ENCODE measurements around the gene LETM1. TPM values are rescaled to one million over a fixed set of nuclear protein-coding genes. Genes with fewer than 3 reads are reported as not detected.

Gene LETM1
- polyA plus RNA-seq, 2 donors = 25.7 to 30.7 TPM

DNA sequence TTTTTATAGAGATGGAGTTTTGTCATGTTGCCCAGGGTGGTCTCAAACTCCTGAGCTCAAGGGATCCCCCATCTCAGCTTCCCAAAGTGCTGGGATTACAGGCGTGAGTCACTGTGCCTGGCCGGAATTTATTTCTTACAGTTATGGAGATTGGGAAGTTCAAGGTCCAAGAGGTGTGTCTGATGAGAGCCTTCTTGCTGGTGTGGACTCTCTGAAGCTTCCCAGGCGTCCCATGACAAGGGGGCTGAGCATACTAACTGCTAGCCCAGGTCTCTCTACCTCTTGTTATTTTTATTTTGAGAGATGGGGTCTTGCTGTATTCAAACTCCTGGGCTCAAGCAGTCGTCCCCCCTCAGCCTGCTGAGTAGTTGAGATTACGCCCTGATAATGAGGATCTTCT lies 12.3 kb upstream of the LETM1 start:
- Histone ChIP-seq H3K4me3 (ENCODE audit: low read depth in 1 of 2, low read length in 2 of 2) (no peak overlapping the region), H3K36me3 (ENCODE audit: control insufficient read depth in 2 of 2, insufficient read depth in 2 of 2, low read length in 1 of 2) (no peaks in the 10 kb centered on the region), H3K9me3 (ENCODE audit: control insufficient read depth in 2 of 2, insufficient read depth in 1 of 2, low read depth in 1 of 2, low read length in 1 of 2) (no peaks in the 10 kb centered on the region), H3K27me3 (ENCODE audit: control insufficient read depth in 1 of 2, insufficient read depth in 2 of 2, low read length in 2 of 2) (no peaks in the 10 kb centered on the region), H3K4me1 (ENCODE audit: control insufficient read depth in 2 of 2, insufficient read depth in 2 of 2, low read length in 1 of 2) (no peaks in the 10 kb centered on the region), H3K27ac (ENCODE audit: low read depth in 2 of 2, low read length in 1 of 2) (no peak overlapping the region)
- WGBS, 2 donors = 75 to 79% methylated on average over 5 of the region's 5 CpGs

DNA sequence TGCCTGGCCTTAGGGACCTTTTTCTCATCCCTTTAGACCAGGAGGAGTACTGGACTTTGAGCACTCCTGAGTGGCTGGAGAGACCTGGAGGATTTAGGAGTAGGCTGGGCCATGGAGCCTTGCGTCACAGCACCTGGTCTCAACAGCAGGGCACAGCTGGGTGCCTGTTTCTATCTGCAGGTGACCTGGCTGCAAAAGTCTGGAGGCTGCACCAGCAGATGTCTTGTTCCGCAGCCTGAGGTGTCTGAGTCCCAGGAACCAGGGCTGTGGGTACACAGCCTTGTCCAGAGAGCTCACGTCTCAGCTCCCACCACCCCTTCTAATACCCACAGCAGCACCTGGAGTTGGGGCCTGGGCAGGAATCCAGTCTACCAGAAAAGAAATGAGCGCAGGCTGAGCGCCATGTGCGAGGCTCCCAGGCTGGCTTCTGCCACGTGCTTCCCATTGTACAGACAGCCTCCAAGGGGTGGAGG lies 10.3 kb upstream of the LETM1 start:
- Histone ChIP-seq H3K27ac (ENCODE audit: low read depth in 2 of 2, low read length in 1 of 2) (no peak overlapping the region), H3K36me3 (ENCODE audit: control insufficient read depth in 2 of 2, insufficient read depth in 2 of 2, low read length in 1 of 2) (no peaks in the 10 kb centered on the region), H3K4me3 (ENCODE audit: low read depth in 1 of 2, low read length in 2 of 2) (no peak overlapping the region), H3K9me3 (ENCODE audit: control insufficient read depth in 2 of 2, insufficient read depth in 1 of 2, low read depth in 1 of 2, low read length in 1 of 2) (no peaks in the 10 kb centered on the region), H3K27me3 (ENCODE audit: control insufficient read depth in 1 of 2, insufficient read depth in 2 of 2, low read length in 2 of 2) (no peaks in the 10 kb centered on the region), H3K4me1 (ENCODE audit: control insufficient read depth in 2 of 2, insufficient read depth in 2 of 2, low read length in 1 of 2) (no peaks in the 10 kb centered on the region)
- WGBS, 2 donors = 65 to 69% methylated on average over 6 to 7 of the region's 7 CpGs

DNA sequence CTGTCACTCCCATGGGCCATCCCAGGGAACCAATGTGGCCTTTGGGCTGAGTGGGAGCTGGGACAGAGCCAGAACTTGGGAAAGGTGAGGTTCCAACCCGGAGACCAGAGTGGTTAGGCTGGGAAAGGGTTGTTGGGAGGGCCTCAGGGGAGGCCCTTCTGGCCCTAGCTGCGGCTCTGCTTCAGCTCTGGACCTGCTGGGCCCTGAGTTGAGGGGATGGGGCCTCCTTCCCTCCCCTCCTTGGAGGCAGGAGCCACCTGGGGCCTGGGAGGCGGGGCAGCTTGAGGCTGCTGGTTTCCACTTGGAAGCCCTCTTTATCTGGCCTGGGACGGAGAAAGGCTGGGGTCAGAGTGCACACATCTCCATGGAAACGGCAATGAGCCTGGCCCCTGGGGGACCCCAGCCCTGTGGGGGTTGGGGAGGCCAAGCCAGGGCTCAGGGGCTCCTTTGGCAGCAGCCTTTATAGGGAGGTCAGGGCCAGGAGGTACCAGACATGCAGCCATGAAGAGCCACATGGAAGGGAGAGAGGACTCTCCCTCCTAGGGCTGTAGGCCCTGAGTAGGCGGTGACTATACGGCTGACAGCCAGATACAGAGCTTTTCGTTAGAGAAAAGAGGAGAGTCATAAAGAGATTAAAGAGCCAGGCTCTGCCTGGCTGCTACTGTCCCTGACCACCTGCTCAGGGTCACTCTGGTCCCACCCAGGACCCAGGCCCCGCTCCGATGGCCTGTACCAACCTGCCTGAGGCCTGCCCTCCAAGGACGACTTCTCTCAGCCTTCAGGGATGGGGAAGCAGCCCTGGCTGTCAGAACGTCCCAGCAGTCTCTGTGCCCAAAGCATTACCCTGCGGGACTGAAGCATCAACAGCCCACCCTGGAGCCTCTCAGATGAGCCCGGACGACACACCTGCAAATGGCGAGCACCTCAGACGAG lies 8.4 kb upstream of the LETM1 start:
- Histone ChIP-seq H3K9me3 (ENCODE audit: control insufficient read depth in 2 of 2, insufficient read depth in 1 of 2, low read depth in 1 of 2, low read length in 1 of 2) (no peaks in the 10 kb centered on the region), H3K36me3 (ENCODE audit: control insufficient read depth in 2 of 2, insufficient read depth in 2 of 2, low read length in 1 of 2) (no peaks in the 10 kb centered on the region), H3K4me1 (ENCODE audit: control insufficient read depth in 2 of 2, insufficient read depth in 2 of 2, low read length in 1 of 2) (no peaks in the 10 kb centered on the region), H3K4me3 (ENCODE audit: low read depth in 1 of 2, low read length in 2 of 2) (no peak overlapping the region), H3K27me3 (ENCODE audit: control insufficient read depth in 1 of 2, insufficient read depth in 2 of 2, low read length in 2 of 2) (no peaks in the 10 kb centered on the region), H3K27ac (ENCODE audit: low read depth in 2 of 2, low read length in 1 of 2) (no peak overlapping the region)
- WGBS, 2 donors = 80 to 89% methylated on average over 17 of the region's 17 CpGs

DNA sequence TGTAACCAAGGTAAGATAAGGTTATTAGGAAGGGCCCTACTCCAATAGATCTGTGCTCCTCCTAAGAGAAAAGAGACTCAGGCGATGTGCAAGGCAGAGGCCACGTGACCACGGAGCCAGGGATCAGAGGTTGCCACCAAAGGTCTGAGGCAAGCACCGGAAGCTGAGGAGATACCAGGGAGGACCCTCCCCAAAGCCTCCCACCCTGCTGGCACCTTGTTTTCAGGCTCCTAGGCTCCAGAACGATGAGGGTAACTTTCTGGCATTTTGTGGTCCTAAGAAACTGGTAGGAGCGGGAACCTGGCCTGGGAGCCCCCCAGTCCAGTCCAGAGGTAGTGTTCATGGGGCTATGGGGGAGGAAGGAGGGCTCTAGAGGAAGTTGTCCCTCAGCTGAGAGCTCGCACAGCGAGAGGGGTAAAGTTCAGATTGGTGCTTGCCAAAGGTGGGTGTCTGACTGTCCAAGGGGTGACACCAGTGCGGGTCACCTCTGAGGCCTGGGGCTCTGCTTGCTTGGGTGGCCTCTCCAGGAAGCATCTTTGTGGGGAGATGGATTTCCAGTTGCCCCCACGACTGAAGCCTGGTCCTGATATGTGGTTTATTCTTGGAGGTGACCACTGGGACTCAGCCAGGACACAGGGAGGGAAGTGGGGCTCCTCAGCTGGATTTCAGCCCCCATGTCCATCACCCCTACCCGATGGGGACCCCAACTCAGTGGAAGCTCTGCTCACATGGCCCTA lies 7.5 kb upstream of the LETM1 start:
- 82 to 85% methylated on average over 11 of the region's 11 CpGs for WGBS, 2 donors
- Histone ChIP-seq H3K36me3 (ENCODE audit: control insufficient read depth in 2 of 2, insufficient read depth in 2 of 2, low read length in 1 of 2) (no peaks in the 10 kb centered on the region), H3K27me3 (ENCODE audit: control insufficient read depth in 1 of 2, insufficient read depth in 2 of 2, low read length in 2 of 2) (no peaks in the 10 kb centered on the region), H3K4me3 (ENCODE audit: low read depth in 1 of 2, low read length in 2 of 2) (no peak overlapping the region), H3K27ac (ENCODE audit: low read depth in 2 of 2, low read length in 1 of 2) (no peak overlapping the region), H3K9me3 (ENCODE audit: control insufficient read depth in 2 of 2, insufficient read depth in 1 of 2, low read depth in 1 of 2, low read length in 1 of 2) (no peaks in the 10 kb centered on the region), H3K4me1 (ENCODE audit: control insufficient read depth in 2 of 2, insufficient read depth in 2 of 2, low read length in 1 of 2) (no peaks in the 10 kb centered on the region)

DNA sequence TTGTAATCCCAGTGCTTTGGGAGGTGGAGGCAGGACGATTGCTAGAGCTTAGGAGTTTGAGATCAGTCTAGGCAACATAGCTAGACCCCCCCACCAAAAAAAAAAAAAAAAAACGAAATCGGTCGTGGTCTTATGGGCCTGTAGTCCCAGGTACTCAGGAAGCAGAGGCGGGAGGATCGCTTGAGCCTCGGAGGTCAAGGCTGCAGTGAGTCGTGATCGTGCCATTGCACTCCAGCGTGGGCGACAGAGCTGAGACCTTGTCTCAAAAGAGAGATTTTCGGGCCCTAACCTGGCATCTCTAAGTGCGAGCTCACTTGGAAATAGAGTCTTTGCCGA lies 7.0 kb upstream of the LETM1 start:
- H3K4me1 ChIP-seq (ENCODE audit: control insufficient read depth in 2 of 2, insufficient read depth in 2 of 2, low read length in 1 of 2) = no peaks in the 10 kb centered on the region
- WGBS, 2 donors = 67 to 68% methylated on average over 14 of the region's 14 CpGs
- no peaks in the 10 kb centered on the region for H3K9me3 ChIP-seq (ENCODE audit: control insufficient read depth in 2 of 2, insufficient read depth in 1 of 2, low read depth in 1 of 2, low read length in 1 of 2)
- H3K27ac ChIP-seq (ENCODE audit: low read depth in 2 of 2, low read length in 1 of 2) = no peak overlapping the region
- no peaks in the 10 kb centered on the region for H3K36me3 ChIP-seq (ENCODE audit: control insufficient read depth in 2 of 2, insufficient read depth in 2 of 2, low read length in 1 of 2)
- no peaks in the 10 kb centered on the region for H3K27me3 ChIP-seq (ENCODE audit: control insufficient read depth in 1 of 2, insufficient read depth in 2 of 2, low read length in 2 of 2)
- H3K4me3 ChIP-seq (ENCODE audit: low read depth in 1 of 2, low read length in 2 of 2) = no peak overlapping the region

GRCh38 chr4:1862055-1862911 lies 6.3 kb upstream of the LETM1 start:
- Histone ChIP-seq H3K4me3 (ENCODE audit: low read depth in 1 of 2, low read length in 2 of 2) (peak overlapping the region in 1 of 2 donors; percentile 5), H3K27me3 (ENCODE audit: control insufficient read depth in 1 of 2, insufficient read depth in 2 of 2, low read length in 2 of 2) (no peaks in the 10 kb centered on the region)
- WGBS, 2 donors = 25 to 28% methylated on average over 42 to 45 of the region's 45 CpGs

GRCh38 chr4:1859389-1859753 lies 3.4 kb upstream of the LETM1 start:
- H3K27ac ChIP-seq (ENCODE audit: low read depth in 2 of 2, low read length in 1 of 2) = no peak overlapping the region
- H3K4me3 ChIP-seq (ENCODE audit: low read depth in 1 of 2, low read length in 2 of 2) = no peak overlapping the region
- H3K9me3 ChIP-seq (ENCODE audit: control insufficient read depth in 2 of 2, insufficient read depth in 1 of 2, low read depth in 1 of 2, low read length in 1 of 2) = no peaks in the 10 kb centered on the region
- H3K27me3 ChIP-seq (ENCODE audit: control insufficient read depth in 1 of 2, insufficient read depth in 2 of 2, low read length in 2 of 2) = no peaks in the 10 kb centered on the region
- 77 to 93% methylated on average over 1 of the region's 1 CpG for WGBS, 2 donors
- no peaks in the 10 kb centered on the region for H3K36me3 ChIP-seq (ENCODE audit: control insufficient read depth in 2 of 2, insufficient read depth in 2 of 2, low read length in 1 of 2)
- peaks cover 5% of the 10 kb centered on the region in 2 donors for H3K4me1 ChIP-seq (ENCODE audit: control insufficient read depth in 2 of 2, insufficient read depth in 2 of 2, low read length in 1 of 2)

More at GRCh38 chr4:1862055-1862911, 6.3 kb upstream of the LETM1 start:
- no peak overlapping the region for H3K27ac ChIP-seq (ENCODE audit: low read depth in 2 of 2, low read length in 1 of 2)
- peaks cover 0 to 2% of the 10 kb centered on the region in 2 donors for H3K4me1 ChIP-seq (ENCODE audit: control insufficient read depth in 2 of 2, insufficient read depth in 2 of 2, low read length in 1 of 2)
- no peaks in the 10 kb centered on the region for H3K9me3 ChIP-seq (ENCODE audit: control insufficient read depth in 2 of 2, insufficient read depth in 1 of 2, low read depth in 1 of 2, low read length in 1 of 2)
- no peaks in the 10 kb centered on the region for H3K36me3 ChIP-seq (ENCODE audit: control insufficient read depth in 2 of 2, insufficient read depth in 2 of 2, low read length in 1 of 2)

GRCh38 chr4:1857931-1858330 lies 2.0 kb upstream of the LETM1 start:
- Histone ChIP-seq H3K36me3 (ENCODE audit: control insufficient read depth in 2 of 2, insufficient read depth in 2 of 2, low read length in 1 of 2) (peaks cover 0 to 3% of the 10 kb centered on the region in 2 donors), H3K27ac (ENCODE audit: low read depth in 2 of 2, low read length in 1 of 2) (no peak overlapping the region), H3K4me3 (ENCODE audit: low read depth in 1 of 2, low read length in 2 of 2) (no peak overlapping the region), H3K4me1 (ENCODE audit: control insufficient read depth in 2 of 2, insufficient read depth in 2 of 2, low read length in 1 of 2) (peaks cover 7 to 8% of the 10 kb centered on the region in 2 donors), H3K27me3 (ENCODE audit: control insufficient read depth in 1 of 2, insufficient read depth in 2 of 2, low read length in 2 of 2) (no peaks in the 10 kb centered on the region), H3K9me3 (ENCODE audit: control insufficient read depth in 2 of 2, insufficient read depth in 1 of 2, low read depth in 1 of 2, low read length in 1 of 2) (no peaks in the 10 kb centered on the region)
- 84 to 86% methylated on average over 5 of the region's 5 CpGs for WGBS, 2 donors

All from esophagus (tissue), 2 donors.